ENCODE data around the gene ZFYVE9.

ZFYVE9 gene

GRCh38 chr1:52393174-52393573 is 251.3 kb downstream of the ZFYVE9 start:
- no peak for DNase-seq

Data from inflammatory macrophage treated with lipopolysaccharide for 4 hours (primary cell).